ENCODE results near the gene TAPBPL. TPM values are rescaled to one million over a fixed set of nuclear protein-coding genes. Genes with fewer than 3 reads are reported as not detected.

The TAPBPL gene
- total and polyA plus RNA-seq, 2 of the 13 experiments (the other 11 are each of a cell fraction or from before 2014, with no cell fraction given): 10.0 to 14.5 TPM

- Histone ChIP-seq H3K79me2 (ENCODE audit: insufficient read depth, low read length) (no peaks in the 10 kb centered on the region), H3K9me3 (ENCODE audit: low read length) (no peaks in the 10 kb centered on the region), H3K9ac (ENCODE audit: insufficient read depth, low read depth, low read length) (no peak overlapping the region), H2AFZ (ENCODE audit: low read length) (no peak overlapping the region), H3K4me3 (replicated peaks in 1 of 3; ENCODE audit: insufficient read depth in 1 of 3, low read depth in 2 of 3, low read length in 3 of 3) (no peak overlapping the region), H4K20me1 (ENCODE audit: insufficient read depth, low read length) (no peaks in the 10 kb centered on the region), H3K27ac (ENCODE audit: extremely low read length, insufficient read depth, low read length) (no peak overlapping the region), H3K27me3 (ENCODE audit: control insufficient read depth in 1 of 2, insufficient read depth in 2 of 2, low read length in 2 of 2) (no peaks in the 10 kb centered on the region; a peak in 2 of 5 replicates), H3K4me2 (ENCODE audit: low read depth, low read length) (no peak overlapping the region), H3K36me3 (replicated peaks in 1 of 2; ENCODE audit: control insufficient read depth in 1 of 2, insufficient read depth in 2 of 2, low read length in 2 of 2) (no peaks in the 10 kb centered on the region), H3K4me1 (ENCODE audit: insufficient read depth, low read length) (peaks cover 15% of the 10 kb centered on the region)
- TF ChIP-seq MIXL1 (CRISPR knock-in tag; IDR thresholded peaks at IDR 0.05) (no peak), ZNF598 (CRISPR knock-in tag; IDR thresholded peaks at IDR 0.05; ENCODE audit: borderline replicate concordance) (no peak), ZNF143 (CRISPR knock-in tag; IDR thresholded peaks at IDR 0.05) (no peak), CAMTA2 (CRISPR knock-in tag; IDR thresholded peaks at IDR 0.05; ENCODE audit: borderline replicate concordance) (no peak), NFYC (CRISPR knock-in tag; IDR thresholded peaks at IDR 0.05) (no peak), ZNF747 (CRISPR knock-in tag; IDR thresholded peaks at IDR 0.05; ENCODE audit: borderline replicate concordance) (no peak), ZNF691 (CRISPR knock-in tag; IDR thresholded peaks at IDR 0.05; ENCODE audit: borderline replicate concordance, low read depth) (no peak), SAP130 (CRISPR knock-in tag; IDR thresholded peaks at IDR 0.05; ENCODE audit: low read depth) (no peak), TBX3 (IDR thresholded peaks at IDR 0.05; ENCODE audit: borderline replicate concordance) (no peak), ZSCAN12 (CRISPR knock-in tag; IDR thresholded peaks at IDR 0.05) (no peak), CEBPG (CRISPR knock-in tag; IDR thresholded peaks at IDR 0.05) (no peak), ZSCAN25 (CRISPR knock-in tag; IDR thresholded peaks at IDR 0.05) (no peak), TFDP2 (CRISPR knock-in tag; IDR thresholded peaks at IDR 0.05) (no peak), ELK4 (CRISPR knock-in tag; IDR thresholded peaks at IDR 0.05; ENCODE audit: borderline replicate concordance) (no peak)
- ChIA-PET POLR2A (interaction anchor here (1.7 to 2.0 kb wide), 3 partner anchors 11 to 94 kb away, joined by 4 to 13 read pairs (median 6); partner anchors contain the start of genes GAPDH, LTBR and TAPBPL), CTCF (ENCODE audit: low intra/inter-chr PET ratio, low total read pairs) (no interaction called here)
- BruUV-seq (replicated peaks): no TSS peak
- DNase-seq (ENCODE audit: low spot score) (no peak), ATAC-seq (no peak), FAIRE-seq (no peak)
- WGBS (ENCODE audit: low lambda C conversion rate): 34% methylated on average over 1 of the region's 1 CpG
- intact Hi-C loops (cut with micrococcal nuclease; ENCODE audit: unreplicated experiment) (no loop called here), in situ Hi-C loops (cut with HindIII; ENCODE audit: extremely low pct_ligation_motif_present, low pct_unique_long_range_greater_than_20kb) (no loop called here)
These were observed 11.5 kb upstream of the TAPBPL start for GRCh38 chr12:6440391-6440790.

Measured in HepG2 (cell line).